SK-N-SH treated with all-trans-retinoic acid at 6 μM for 48 hours (cell line): ENCODE measurements around the gene PTPRN2.

Experiments
- CREB5 ChIP-seq: fragments of 250-450 bp; sonication (Bioruptor Pico); IDR thresholded peaks from 2 replicates; pipeline ENCODE4 v1.5.1; 2020; ENCODE audit warnings: low read depth, mild to moderate bottlenecking, moderate library complexity
- PATZ1 ChIP-seq: fragments of 250-450 bp; sonication (Bioruptor Pico); IDR thresholded peaks from 2 replicates; pipeline ENCODE4 v1.8.0; 2020; ENCODE audit warnings: mild to moderate bottlenecking, moderate library complexity, borderline replicate concordance
- POU6F1 ChIP-seq: fragments of 250-450 bp; sonication (Bioruptor Pico); IDR thresholded peaks from 2 replicates; pipeline ENCODE4 v1.8.0; 2021; ENCODE audit warnings: low read depth, mild to moderate bottlenecking, moderate library complexity, borderline replicate concordance
- TCF4 ChIP-seq: fragments of 250-450 bp; sonication (Bioruptor Pico); IDR thresholded peaks from 2 replicates; pipeline ENCODE4 v1.8.0; 2021; ENCODE audit warnings: mild to moderate bottlenecking, moderate library complexity, borderline replicate concordance

GRCh38 chr7:157719705-157720655, 867.6 kb downstream of the PTPRN2 start:
- TF ChIP-seq PATZ1 (CRISPR knock-in tag) (no peak), POU6F1 (CRISPR knock-in tag) (no peak), TCF4 (CRISPR knock-in tag) (no peak), CREB5 (CRISPR knock-in tag) (no peak)
